ENCODE data around the gene ENAH.
"Not testable (repeated sequence)": the region's sequence is repeated elsewhere in the genome, so short reads cannot be mapped to it uniquely, and the experiment has no call there.

The ENAH gene

GRCh38 chr1:225642177-225642576 lies 10.7 kb downstream of the ENAH start:
- no peak for DNase-seq

GRCh38 chr1:225638853-225639252 lies 14.1 kb downstream of the ENAH start:
- no peak for DNase-seq

GRCh38 chr1:225637651-225638199 lies 15.2 kb downstream of the ENAH start:
- DNase-seq, result no peak

GRCh38 chr1:225636992-225637391 lies 15.9 kb downstream of the ENAH start:
- not testable (repeated sequence) for DNase-seq

GRCh38 chr1:225635649-225636048 lies 17.3 kb downstream of the ENAH start:
- no peak for DNase-seq

GRCh38 chr1:225632836-225633235 lies 20.1 kb downstream of the ENAH start:
- not testable (repeated sequence) for DNase-seq

GRCh38 chr1:225631021-225631663 lies 21.8 kb downstream of the ENAH start:
- no peak for DNase-seq

GRCh38 chr1:225629483-225629882 lies 23.4 kb downstream of the ENAH start:
- no peak for DNase-seq

- not testable (repeated sequence) for DNase-seq
These were observed 24.1 kb downstream of the ENAH start for GRCh38 chr1:225628794-225629193.

GRCh38 chr1:225627304-225627947 lies 25.5 kb downstream of the ENAH start:
- DNase-seq, result no peak

GRCh38 chr1:225626698-225627097 lies 26.2 kb downstream of the ENAH start:
- no peak for DNase-seq

- DNase-seq, result no peak
These were observed 35.0 kb downstream of the ENAH start for GRCh38 chr1:225617956-225618355.

- no peak for DNase-seq
These were observed 35.4 kb downstream of the ENAH start for GRCh38 chr1:225617479-225617878.

- not testable (repeated sequence) for DNase-seq
These were observed 37.5 kb downstream of the ENAH start for GRCh38 chr1:225615403-225615790.

GRCh38 chr1:225613006-225613405 lies 39.9 kb downstream of the ENAH start:
- DNase-seq, result no peak

GRCh38 chr1:225612287-225612686 lies 40.6 kb downstream of the ENAH start:
- DNase-seq, result no peak

GRCh38 chr1:225611537-225612223 lies 41.2 kb downstream of the ENAH start:
- no peak for DNase-seq

GRCh38 chr1:225610539-225610938 lies 42.4 kb downstream of the ENAH start:
- DNase-seq, result no peak

GRCh38 chr1:225608014-225608796 lies 44.7 kb downstream of the ENAH start:
- no peak for DNase-seq

GRCh38 chr1:225607355-225607754 lies 45.6 kb downstream of the ENAH start:
- DNase-seq, result no peak

GRCh38 chr1:225603538-225604354 lies 49.2 kb downstream of the ENAH start:
- no peak for DNase-seq

GRCh38 chr1:225602590-225603206 lies 50.2 kb downstream of the ENAH start:
- DNase-seq, result no peak
